LHCN-M2 (cell line): Measurements from ENCODE around the gene KIF13A. TPM values are rescaled to one million over a fixed set of nuclear protein-coding genes. Genes with fewer than 3 reads are reported as not detected.
"Not testable (repeated sequence)": the region's sequence is repeated elsewhere in the genome, so short reads cannot be mapped to it uniquely, and the experiment has no call there.

ENCODE experiments used
- DNase-seq: peaks from one replicate; pipeline ENCODE4 v3.0.0-alpha.2; 2012; ENCODE audit warnings: low read depth
- polyA plus RNA-seq: library from polyadenylated mRNA; unstranded; fragments of >200 nt; gene quantifications from one replicate; pipeline ENCODE4 v1.2.1, GENCODE V29; 2012; ENCODE audit warnings: missing spikeins
- total RNA-seq: library from RNA; depleted of rRNA; stranded (reverse); fragments of >200 nt; gene quantifications from 2 replicates; pipeline ENCODE4 v1.2.3, GENCODE V29; 2014; rRNA removed

KIF13A gene
- total RNA-seq = 32.5 and 37.4 TPM in 2 replicates
- polyA plus RNA-seq = 21.3 TPM

GRCh38 chr6:17987447-17987696, at the start of gene KIF13A:
KIF13A (minus strand) TSS chr6:17987635; CDS start chr6:17987463, 172 bp downstream.
- peak; percentile 26 for DNase-seq

- DNase-seq = no peak
Measured at GRCh38 chr6:18036781-18037180, 49.3 kb upstream of the KIF13A start.

DNA sequence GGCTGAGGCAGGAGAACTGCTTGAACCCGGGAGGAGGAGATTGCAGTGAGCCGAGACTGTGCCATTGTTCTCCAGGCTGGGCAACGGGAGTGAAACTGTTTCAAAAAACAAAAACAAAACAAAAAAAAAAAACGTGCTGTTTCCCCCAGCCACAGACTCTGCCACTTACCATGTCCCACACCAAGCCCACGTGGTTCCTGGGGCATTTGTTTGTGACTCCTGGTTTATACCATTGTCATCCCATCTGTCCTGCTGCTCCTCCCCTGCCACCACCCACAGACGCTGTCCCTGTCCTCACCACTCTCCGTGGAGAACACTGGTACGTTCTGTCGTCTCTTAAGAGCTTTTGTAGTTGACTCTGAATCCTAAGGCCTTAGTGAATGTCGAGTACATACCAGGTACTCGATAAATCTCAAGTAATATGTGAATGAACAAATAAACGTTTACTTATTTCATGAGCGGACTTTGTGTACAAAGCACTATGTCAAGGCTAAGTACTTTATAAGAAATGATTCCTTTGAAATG, 48.0 kb upstream of the KIF13A start:
- DNase-seq = no peak

DNA sequence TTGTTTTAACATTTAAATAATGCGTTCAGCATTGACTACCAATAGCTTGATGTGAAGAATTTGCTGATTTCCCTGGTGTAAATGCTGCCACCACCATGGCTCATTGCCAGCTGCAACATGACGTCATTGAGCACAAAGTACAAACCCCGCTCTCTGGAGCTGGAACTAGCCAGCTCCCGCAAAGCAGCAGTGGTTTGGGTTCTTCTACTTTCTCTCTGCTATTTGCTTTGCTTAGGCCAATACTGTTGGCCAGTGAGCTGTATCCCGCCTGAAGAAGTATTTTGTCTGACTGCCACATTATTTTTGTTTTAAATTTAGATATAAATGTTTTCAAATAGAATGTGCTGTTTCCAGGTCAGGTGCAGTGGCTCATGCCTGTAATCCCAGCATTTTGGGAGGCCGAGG, 47.4 kb upstream of the KIF13A start:
- DNase-seq = peak; percentile 25

- no peak for DNase-seq
Measured at GRCh38 chr6:18031680-18032256, 44.3 kb upstream of the KIF13A start.

GRCh38 chr6:18031189-18031588, 43.8 kb upstream of the KIF13A start:
- DNase-seq = no peak

DNA sequence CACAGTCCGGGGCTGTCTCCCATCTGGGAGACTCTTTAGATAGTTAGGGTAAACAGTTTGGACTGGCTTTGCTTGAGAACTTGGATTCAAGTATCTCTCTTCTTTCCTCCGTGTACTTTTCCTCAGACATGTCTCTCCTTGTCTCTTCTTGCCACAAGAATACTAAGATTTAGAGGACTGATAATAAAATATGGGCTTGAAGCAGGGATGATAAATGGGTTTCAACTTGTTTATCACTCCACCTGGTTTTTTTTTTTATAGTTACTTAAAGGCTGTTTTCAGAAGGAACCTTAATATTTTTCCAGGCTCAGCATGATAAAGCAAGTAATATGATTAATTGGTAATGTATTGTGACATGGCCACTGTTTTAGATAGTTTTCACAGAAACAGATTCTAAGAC, 40.9 kb upstream of the KIF13A start:
- no peak for DNase-seq

- DNase-seq = no peak
Measured at GRCh38 chr6:18025596-18025995, 38.2 kb upstream of the KIF13A start.

DNA sequence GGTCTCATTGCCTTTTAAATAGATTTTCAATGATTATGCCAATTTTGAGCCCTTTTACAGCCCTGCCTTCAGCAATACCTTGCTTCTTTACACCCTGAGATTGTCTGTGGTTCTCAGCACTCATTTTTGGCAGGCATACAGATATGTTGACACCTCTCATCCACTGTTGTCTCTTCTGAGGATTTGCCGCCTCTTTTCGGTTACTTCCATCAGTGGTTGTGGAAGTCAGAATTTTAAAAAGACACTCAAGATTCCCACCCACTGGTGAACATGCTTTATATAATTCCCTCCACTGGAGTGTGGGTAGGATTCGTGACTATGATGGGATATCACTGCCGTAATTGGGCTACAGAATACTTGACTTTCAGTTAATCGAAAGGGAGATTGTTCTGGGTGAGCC, 37.4 kb upstream of the KIF13A start:
- no peak for DNase-seq

- no peak for DNase-seq
Measured at GRCh38 chr6:18023891-18024290, 36.5 kb upstream of the KIF13A start.

DNA sequence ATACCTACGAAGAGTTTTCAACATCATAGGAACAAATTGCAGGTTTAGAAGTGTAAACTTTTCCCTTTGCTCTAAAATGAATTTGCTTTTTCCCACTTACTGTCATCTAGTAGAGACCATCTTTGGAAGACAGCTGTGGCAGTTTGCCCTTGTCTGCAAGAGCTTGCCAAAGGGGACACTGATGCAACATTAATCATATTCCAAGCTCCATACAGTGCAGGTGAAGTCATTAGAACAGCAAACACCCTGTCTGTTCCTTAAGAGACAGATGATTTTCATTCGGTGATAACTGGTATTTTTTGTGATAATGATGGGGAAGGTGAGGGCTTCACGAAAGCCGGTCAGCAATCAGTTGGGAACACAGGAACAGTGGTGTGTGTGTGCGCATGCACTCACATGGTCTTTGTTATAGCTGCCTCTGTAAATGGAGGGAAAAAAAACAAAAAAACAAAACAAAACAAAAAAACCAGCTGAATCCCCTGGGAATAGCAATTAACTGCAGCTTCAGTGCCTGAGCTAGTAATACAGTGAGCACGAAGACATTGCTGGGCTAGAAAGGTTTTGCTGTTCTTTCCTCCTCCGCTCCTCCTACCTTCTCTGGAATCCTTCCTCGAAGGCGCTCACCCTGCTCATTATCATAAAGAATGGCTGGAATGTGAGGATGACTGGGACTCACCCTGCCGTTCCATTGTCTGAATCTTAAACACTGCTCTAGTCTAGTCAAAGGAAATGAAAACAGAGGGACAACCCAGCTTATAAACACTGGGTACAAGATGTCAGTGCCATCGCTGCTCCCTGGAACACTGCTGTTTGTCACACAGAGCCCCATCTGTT, 35.2 kb upstream of the KIF13A start:
- DNase-seq = peak; percentile 33

GRCh38 chr6:18021166-18021850, 33.9 kb upstream of the KIF13A start:
- no peak for DNase-seq

DNA sequence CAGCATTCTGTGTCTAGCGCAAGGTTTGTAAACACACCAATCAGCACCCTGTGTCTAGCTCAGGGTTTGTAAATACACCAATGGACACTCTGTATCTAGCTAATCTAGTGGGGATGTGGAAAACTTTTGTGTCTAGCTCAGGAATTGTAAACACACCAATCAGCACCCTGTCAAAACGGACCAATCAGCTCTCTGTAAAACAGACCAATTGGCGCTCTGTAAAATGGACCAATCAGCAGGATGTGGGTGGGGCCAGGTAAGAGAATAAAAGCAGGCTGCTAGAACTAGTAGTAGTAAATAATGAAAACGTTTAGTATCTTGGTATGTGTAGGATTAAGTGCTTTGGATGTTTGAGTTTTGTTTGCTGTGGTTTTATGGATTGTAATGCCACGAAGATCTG, 33.1 kb upstream of the KIF13A start:
- not testable (repeated sequence) for DNase-seq

DNA sequence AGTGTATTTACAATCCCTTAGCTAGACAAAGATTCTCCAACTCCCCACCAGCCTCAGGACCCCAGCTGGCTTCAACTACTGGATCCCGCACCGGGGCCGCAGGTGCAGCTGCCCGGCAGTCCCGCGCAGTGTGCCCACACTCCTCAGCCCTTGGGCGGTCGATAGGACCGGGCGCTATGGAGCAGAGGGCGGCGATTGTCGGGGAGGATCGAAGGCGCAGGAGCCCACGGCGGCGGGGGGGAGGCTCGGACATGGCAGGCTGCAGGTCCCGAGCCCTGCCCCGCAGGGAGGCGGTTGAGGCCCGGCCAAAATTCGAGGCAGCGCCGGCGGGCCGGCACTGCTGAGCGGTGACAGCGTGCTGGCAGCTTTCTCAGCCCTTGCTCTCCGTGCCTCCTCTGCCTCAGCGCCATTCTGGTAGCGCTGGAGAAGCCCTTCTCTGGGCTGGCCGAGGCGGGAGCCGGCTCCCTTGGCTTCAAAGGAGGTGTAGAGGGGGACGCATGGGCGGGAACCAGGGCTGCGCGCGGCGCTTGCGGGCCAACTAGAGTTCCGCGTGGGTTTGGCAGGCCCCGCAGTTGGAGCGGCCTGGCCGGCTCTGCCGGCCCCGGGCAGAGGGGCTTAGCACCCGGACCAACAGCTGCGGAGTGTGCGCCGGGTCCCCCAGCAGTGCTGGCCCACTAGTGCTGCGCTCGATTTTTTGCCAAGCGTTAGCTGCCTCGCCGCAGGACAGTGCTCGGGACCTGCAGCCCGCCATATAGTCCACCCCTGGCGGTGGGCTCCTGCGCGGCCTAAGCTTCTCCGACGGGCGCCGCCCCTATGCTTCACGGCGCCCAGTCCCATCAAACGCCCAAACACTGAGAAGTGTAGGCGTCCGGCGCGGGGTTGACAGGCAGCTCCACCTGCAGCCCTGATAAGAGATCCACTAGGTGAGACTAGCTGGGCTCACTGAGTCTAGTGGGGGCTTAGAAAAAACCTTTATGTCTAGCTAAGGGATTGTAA, 32.4 kb upstream of the KIF13A start:
- DNase-seq = no peak

DNA sequence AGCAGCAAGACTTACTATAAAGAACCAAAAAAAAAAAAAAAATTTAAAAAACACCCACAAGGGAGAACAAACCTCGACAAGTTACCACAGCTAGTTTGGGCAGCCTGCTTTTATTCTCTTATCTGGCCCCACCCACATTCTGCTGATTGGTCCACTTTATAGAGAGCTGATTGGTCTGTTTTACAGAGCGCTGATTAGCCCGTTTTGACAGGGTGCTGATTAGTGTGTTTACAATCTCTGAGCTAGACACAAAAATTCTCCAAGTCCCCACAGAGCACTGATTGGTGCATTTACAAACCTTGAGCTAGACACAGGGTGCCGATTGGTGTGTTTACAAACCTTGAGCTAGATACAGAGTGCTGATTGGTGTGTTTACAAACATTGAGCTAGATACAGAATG, 31.7 kb upstream of the KIF13A start:
- DNase-seq = not testable (repeated sequence)

- DNase-seq = no peak
Measured at GRCh38 chr6:18016698-18017097, 29.3 kb upstream of the KIF13A start.

GRCh38 chr6:18016133-18016532, 28.7 kb upstream of the KIF13A start:
- no peak for DNase-seq

DNA sequence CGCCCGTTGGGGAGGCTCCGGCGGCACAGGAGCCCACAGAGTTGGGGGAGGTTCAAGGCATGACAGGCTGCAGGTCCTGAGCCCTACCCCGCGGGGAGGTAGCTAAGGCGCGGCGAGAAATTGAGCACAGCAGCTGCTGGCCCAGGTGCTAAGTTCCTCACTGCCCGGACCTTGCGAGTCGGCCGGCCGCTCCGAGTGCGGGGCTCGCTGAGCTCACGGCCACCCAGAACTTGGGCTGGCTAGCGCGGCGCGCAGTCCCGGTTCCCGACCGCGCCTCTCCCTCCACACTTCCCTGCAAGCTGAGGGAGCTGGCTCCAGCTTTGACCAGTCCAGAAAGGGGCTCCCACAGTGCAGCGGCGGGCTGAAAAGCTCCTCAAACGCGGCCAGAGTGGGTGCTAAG, 23.9 kb upstream of the KIF13A start:
- no peak for DNase-seq

DNA sequence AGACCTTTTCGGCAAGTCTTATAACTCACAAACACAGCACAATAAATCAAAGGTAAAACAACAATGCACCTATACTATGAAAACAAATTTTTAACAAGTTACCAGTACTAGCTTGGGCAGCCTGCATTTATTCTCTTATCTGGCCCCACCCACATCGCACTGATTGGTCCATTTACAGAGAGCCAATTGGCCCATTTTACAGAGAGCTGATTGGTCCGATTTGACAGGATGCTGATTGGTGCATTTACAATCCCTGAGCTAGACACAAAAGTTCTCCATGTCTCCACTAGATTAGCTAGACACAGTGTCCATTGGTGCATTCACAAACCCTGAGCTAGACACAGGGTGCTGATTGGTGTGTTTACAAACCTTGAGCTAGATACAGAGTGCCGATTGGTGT, 23.1 kb upstream of the KIF13A start:
- not testable (repeated sequence) for DNase-seq

DNA sequence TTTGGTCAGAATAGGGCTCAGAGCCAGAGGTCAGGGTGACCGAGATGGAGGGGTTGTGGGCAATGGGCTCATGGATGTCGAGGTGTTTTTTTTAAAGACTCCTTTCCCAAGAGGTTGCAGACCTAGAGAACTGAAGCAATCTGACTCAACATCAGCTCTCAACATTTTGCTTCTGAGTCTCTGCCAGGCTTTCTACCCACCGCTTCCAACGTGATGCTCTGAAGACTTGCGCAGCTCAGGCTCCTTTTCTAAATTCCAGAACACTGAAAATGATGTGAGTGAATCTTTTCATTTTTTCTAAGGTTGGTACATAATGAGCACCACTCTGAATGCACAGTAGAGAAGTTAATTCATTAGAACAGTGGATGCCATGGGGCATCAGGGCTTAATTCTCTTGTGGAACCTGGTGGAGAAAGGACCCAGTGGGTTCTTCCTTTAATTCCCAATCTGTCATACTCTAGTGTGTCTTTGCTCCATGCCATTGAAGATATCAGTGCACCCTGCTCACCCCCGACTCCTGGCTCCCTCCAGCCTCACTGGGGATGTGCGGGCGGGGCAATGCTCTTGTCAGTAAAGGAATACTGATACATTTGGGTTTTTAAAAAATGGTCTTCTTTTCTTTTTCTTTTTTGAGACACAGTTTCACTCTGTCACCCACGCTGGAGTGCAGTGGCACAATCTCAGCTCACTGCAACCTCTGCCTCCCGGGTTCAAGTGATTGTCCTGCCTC, 17.0 kb upstream of the KIF13A start:
- DNase-seq = no peak

DNA sequence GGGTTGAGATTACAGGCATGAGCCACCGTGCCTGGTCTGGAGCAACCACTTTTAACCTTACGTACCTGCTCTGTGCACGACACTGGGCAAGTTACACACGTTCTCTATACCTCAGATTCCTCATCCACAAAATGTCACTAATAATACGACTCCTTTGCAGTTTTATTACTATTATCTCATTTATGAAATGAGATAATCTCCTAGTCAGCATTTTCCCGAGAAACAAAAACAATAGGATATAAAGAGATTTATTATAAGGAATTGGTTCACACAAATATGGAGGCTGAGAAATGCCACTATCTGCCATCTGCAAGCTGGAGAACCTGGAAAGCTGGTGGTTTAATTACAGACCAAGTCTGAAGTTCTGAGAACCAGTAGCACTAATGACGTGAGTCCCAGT, 12.0 kb upstream of the KIF13A start:
- DNase-seq = no peak
